Activated T-cell treated with anti-CD3 and anti-CD28 coated beads, Interleukin-2, amount 50 U/mL, for 4 hours (primary cell): ENCODE results near the gene KIF23. TPM values are rescaled to one million over a fixed set of nuclear protein-coding genes. Genes with fewer than 3 reads are reported as not detected.
"Not testable (repeated sequence)": the region's sequence is repeated elsewhere in the genome, so short reads cannot be mapped to it uniquely, and the experiment has no call there.

Source experiments
- ATAC-seq, 2 donors: fragments of 200-7000 bp; cut with Tn5 transposase; one replicate each; pipeline ENCODE4 v1.10.0; 2021
- DNase-seq: peaks from one replicate; pipeline ENCODE4 v3.0.0-alpha.2; 2020
- H3K27me3 Mint-ChIP-seq: one replicate; pipeline ENCODE4 v1.8.0; 2021; ENCODE audit warnings: low read depth, mixed read lengths
- H3K36me3 Mint-ChIP-seq: one replicate; pipeline ENCODE4 v1.8.0; 2022; ENCODE audit warnings: mixed read lengths; ENCODE audit not compliant: insufficient read depth
- H3K4me1 Mint-ChIP-seq: one replicate; pipeline ENCODE4 v1.8.0; 2021; ENCODE audit warnings: low read depth, mixed read lengths
- H3K4me3 Mint-ChIP-seq: one replicate; pipeline ENCODE4 v1.8.0; 2021; ENCODE audit warnings: mild to moderate bottlenecking, moderate library complexity, mixed read lengths
- H3K9me3 Mint-ChIP-seq: one replicate; pipeline ENCODE4 v1.8.0; 2021; ENCODE audit warnings: mixed read lengths
- total RNA-seq, 3 donors: library from RNA; stranded (reverse); gene quantifications; one replicate each; pipeline ENCODE4 v1.2.1, GENCODE V29; 2021

KIF23 gene
- total RNA-seq, result 1 to 10 TPM; 3.4 to 3.7 (median 3.5) TPM

DNA sequence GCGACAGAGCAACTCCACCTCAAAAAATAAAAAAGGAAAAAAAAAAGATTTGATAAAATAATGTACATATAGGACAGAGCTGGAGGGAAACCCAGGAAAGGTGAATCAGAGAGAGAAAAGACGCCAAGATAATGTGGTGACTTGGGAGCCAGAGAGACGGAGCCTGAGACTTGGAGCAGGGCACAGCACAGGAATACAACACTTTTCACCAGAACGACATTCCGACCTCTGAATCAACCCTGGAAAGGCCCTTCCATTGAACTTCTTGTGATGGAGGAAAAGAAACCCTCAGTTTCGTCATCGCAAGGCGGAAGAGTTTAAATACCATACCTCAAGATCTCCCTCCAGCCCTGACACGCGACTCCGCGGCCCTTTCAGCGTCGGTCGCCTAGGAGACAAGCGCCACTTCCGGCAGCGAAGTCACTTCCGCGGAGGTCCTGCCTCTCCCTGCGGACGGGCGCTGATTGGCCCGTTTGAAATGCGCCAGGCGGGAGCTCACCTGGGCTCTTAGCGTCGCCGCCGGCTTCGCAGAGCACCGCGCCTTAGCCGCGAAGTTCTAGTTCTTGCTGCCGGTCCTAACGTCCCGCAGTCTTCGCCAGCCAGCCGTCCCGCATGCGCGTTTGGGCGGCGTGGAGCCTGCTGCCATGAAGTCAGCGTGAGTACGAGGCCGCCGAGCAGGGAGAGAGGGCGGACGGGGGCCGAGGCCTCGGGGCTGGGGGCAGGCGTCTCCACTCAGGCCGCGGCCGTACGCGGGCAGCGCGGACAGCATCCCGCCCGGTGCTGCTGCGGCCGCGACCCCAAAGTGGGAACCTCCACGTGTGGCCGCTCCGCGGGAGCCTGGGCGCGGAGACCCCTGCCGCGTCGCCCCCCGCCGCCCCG lies at the start of gene KIF23:
KIF23 (plus strand) TSS at position 528 of the 879 bp plus-strand sequence; CDS start at position 645, 117 bp downstream.
- Mint-ChIP-seq H3K36me3 (no peaks in the 10 kb centered on the region), H3K27me3 (peaks cover 3% of the 10 kb centered on the region), H3K4me3 (peak within 1 kb of the TSS; percentile 81), H3K4me1 (peaks cover 6% of the 10 kb centered on the region), H3K9me3 (no peaks in the 10 kb centered on the region)
- ATAC-seq (peak; percentile 99), DNase-seq (peak; percentile 91)

DNA sequence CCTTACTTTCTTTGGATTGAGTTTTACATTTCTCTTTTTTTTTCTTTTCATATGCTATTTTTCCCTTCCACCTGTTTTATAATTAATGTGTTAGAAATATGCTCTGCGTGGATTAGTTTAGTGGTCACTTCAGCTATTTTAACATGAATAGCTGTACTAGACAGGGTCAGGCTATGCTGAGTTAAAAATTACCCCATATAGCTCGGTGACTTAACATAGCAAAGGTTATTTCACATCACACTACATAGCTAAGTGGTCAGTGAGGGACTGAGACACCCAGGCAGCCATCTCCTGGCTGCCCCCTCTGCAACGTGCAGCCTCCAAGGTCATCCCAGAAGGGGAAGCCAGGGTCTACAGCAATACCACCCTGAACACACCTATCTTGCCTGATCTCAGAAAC lies 46.9 kb upstream of the KIF23 start:
- no peaks in the 10 kb centered on the region for H3K4me1 Mint-ChIP-seq
- peaks cover 3% of the 10 kb centered on the region for H3K9me3 Mint-ChIP-seq
- no peaks in the 10 kb centered on the region for H3K36me3 Mint-ChIP-seq
- no peak overlapping the region for H3K4me3 Mint-ChIP-seq
- ATAC-seq (no peak), DNase-seq (no peak)
- peaks cover 4% of the 10 kb centered on the region for H3K27me3 Mint-ChIP-seq

DNA sequence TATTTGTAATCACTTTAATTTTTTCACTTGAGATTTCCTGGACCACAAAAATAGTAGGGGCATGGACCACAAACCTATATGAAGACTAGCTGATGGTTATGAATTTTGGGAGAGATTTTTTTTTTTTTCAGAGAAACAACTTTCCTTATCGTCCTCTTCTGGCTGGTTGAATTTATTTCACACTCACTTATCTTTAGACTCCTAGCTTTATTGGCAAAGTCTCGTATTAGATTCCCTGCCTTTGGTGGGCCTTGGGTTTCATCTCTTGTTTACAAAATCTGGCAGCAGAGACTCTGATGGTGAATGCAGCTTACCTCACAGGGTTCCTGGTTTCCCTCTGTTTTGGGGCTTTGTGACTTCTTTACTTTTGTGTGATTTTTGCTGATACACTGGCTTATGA lies 44.5 kb upstream of the KIF23 start:
- H3K27me3 Mint-ChIP-seq, result peaks cover 6% of the 10 kb centered on the region
- no peak overlapping the region for H3K4me3 Mint-ChIP-seq
- ATAC-seq (no peak), DNase-seq (no peak)
- H3K9me3 Mint-ChIP-seq, result peaks cover 3% of the 10 kb centered on the region
- H3K4me1 Mint-ChIP-seq, result no peaks in the 10 kb centered on the region
- no peaks in the 10 kb centered on the region for H3K36me3 Mint-ChIP-seq

DNA sequence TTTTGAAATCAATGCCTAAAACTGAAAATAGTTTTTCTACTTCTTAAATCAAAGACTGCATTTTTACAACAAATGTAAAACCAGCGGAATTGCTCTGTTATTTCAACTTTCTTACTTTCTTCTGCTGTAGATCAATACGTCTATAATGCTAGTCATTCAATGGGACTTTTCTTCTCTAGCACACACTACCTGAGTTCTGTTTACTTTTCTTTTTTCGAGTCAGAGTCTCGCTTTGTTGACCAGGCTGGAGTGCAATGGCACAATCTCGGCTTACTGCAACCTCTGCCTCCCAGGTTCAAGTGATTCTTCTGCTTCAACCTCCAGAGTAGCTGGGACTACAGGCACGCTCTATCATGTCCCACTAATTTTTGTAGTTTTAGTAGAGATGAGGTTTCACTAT lies 40.7 kb upstream of the KIF23 start:
- ATAC-seq (no peak), DNase-seq (no peak)
- Mint-ChIP-seq H3K9me3 (no peaks in the 10 kb centered on the region), H3K4me3 (no peak overlapping the region), H3K27me3 (peaks cover 24% of the 10 kb centered on the region), H3K36me3 (no peaks in the 10 kb centered on the region), H3K4me1 (no peaks in the 10 kb centered on the region)

DNA sequence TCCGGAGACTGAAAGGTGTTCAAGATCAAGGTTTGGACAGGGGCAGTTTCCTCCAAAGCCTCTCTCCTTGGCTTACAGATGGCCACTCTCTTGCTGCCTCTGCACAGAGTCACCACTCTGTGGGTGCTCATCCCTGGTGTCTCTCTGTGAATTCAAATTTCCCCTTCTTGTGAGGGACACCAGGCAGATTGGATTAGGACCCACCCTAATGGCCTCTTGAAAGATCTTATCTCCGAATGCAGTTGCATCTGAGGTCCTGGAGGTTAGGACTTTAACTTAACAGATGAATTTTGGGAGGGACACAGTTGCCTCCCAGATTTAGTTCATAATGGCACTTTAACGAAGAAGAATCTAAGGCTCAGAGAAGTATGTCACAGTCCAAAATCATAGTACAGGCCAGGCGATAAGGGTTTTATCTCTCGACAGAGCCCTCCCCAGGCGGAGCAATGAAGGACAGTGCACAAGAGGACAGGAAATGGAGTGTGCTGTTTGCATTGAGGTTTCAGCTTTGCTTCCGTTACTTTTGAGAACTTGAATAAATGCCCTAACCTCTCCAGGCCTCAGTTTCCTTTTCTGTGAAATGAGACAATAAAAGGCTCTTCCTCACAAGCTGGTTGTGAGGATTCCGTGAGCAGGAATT lies 38.9 kb upstream of the KIF23 start:
- Mint-ChIP-seq H3K36me3 (no peaks in the 10 kb centered on the region), H3K9me3 (no peaks in the 10 kb centered on the region), H3K4me1 (no peaks in the 10 kb centered on the region), H3K27me3 (peaks cover 24% of the 10 kb centered on the region), H3K4me3 (no peak overlapping the region)
- DNase-seq, result no peak
- no peak for ATAC-seq

DNA sequence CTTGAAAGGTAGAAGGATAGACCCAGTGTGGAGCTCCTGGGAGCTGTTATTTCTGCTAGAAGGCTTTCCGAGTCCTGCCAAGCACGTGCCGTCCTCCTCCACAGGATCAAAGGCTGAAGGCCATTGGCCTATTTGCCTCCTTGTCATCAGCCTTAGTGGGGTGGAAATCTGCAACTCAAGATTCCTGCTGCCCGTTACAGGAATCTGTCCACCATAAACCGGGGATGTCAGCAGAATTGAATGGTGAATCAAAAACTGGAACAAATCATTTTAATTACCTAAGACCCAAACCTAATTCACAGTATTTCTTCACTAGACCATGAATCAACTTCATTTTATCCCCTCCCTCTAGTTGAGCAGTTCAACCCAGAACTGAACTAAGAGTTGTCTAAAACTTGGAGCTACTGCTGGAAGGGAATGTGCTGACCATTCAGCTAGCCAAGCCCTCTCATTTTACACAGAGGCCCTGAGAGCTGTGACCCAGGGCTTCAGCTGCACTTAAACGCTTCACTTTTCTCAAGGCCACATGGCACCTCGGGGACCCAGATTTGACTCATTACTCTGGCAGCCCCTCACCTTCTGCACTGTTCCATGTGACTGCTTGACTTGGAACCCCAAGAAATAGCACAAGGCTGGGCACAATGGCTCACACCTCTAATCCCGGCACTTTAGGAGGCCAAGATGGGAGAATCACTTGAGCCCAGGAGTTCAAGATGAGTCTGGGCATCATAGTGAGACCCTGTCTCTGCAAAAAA lies 36.8 kb upstream of the KIF23 start:
- no peaks in the 10 kb centered on the region for H3K36me3 Mint-ChIP-seq
- ATAC-seq, result no peak
- H3K4me1 Mint-ChIP-seq, result no peaks in the 10 kb centered on the region
- DNase-seq, result no peak
- peaks cover 24% of the 10 kb centered on the region for H3K27me3 Mint-ChIP-seq
- H3K9me3 Mint-ChIP-seq, result no peaks in the 10 kb centered on the region
- H3K4me3 Mint-ChIP-seq, result no peak overlapping the region

DNA sequence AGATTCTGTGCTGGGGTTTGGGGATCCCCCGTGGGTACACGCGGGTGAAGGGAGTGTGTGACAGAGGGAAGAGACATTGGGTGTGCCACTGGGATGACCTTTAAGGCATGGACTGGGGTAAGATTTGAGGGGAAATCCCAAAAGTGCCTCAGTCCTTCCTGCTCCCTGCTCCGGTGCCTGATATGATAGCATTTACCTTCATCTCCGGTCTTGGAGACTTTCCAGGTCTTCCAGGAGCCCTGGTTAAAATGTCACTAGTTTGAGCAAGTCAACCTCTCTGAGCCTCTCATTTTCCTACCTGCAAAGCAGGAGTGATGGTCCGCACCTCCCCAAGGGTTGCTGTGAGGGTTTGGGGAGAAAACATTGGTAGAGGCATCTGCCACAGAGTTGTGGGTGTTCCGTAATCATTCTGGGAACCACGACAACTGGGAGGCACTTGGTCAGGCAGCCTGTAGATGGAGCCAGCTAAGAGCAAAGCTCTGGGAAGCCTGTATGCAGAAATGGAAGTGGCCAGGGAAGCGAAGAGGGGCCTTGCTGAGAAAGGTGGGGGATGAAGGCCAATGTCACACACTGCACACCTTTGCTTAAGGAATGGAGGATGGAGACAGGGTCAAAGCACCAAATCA lies 33.9 kb upstream of the KIF23 start:
- ATAC-seq, result no peak
- DNase-seq, result no peak
- Mint-ChIP-seq H3K9me3 (no peaks in the 10 kb centered on the region), H3K4me3 (no peak overlapping the region), H3K4me1 (no peaks in the 10 kb centered on the region), H3K27me3 (peaks cover 17% of the 10 kb centered on the region), H3K36me3 (no peaks in the 10 kb centered on the region)

DNA sequence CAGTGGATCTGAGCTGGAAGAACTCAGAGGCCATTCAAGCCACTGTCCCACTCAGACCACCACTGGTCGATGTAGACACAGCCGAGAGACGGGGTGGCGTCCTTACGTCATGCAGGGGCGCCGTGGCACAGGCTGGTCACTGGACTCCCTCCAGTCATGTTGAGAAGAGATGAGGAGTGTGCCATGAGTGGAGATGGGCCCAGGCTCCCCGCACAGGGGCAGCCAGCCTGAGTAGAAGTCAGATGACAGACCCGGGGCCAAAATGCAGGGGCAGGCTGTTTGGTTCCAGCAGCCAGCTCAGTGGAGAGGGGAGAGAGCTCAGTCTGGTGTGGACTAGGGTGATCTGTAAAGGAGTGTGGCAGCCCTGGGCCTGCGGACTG lies 33.4 kb upstream of the KIF23 start:
- H3K9me3 Mint-ChIP-seq, result no peaks in the 10 kb centered on the region
- no peak overlapping the region for H3K4me3 Mint-ChIP-seq
- ATAC-seq (no peak), DNase-seq (no peak)
- peaks cover 13% of the 10 kb centered on the region for H3K27me3 Mint-ChIP-seq
- no peaks in the 10 kb centered on the region for H3K36me3 Mint-ChIP-seq
- H3K4me1 Mint-ChIP-seq, result no peaks in the 10 kb centered on the region

DNA sequence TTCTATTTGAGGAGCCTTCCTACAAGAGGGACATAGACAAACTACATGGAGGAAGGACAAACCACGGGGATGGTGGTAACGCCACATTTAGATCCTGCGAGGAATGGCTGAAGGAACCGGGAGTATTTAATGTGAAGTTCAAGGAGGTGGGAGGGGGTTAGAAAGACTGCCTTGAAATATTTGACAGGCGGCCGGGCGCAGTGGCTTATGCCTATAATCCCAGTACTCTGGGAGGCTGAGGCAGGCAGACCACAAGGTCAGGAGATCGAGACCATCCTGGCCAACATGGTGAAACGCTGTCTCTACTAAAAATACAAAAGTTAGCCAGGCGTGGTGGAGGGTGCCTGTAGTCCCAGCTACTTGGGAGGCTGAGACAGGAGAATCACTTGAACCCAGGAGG lies 32.0 kb upstream of the KIF23 start:
- ATAC-seq, H3K4me1 Mint-ChIP-seq, H3K4me3 Mint-ChIP-seq, DNase-seq, H3K27me3 Mint-ChIP-seq, H3K9me3 Mint-ChIP-seq, H3K36me3 Mint-ChIP-seq: not testable (repeated sequence)

DNA sequence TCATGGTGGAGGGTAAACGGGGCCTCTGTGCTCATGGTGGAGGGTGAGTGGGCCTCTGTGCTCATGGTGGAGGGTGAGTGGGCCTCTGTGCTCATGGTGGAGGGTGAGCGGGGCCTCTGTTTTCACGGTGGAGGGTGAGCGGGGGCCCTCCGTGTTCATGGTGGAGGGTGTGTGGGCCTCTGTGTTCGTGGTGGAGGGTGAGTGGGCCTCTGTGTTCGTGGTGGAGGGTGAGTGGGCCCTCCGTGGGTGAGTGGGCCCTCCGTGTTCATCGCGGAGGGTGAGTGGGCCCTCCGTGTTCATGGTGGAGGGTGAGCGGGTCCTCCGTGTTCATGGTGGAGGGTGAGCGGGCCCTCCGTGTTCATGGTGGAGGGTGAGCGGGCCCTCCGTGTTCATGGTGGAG lies 30.1 kb upstream of the KIF23 start:
- not testable (repeated sequence) for H3K4me3 Mint-ChIP-seq, DNase-seq, H3K36me3 Mint-ChIP-seq, ATAC-seq, H3K4me1 Mint-ChIP-seq, H3K9me3 Mint-ChIP-seq, H3K27me3 Mint-ChIP-seq

DNA sequence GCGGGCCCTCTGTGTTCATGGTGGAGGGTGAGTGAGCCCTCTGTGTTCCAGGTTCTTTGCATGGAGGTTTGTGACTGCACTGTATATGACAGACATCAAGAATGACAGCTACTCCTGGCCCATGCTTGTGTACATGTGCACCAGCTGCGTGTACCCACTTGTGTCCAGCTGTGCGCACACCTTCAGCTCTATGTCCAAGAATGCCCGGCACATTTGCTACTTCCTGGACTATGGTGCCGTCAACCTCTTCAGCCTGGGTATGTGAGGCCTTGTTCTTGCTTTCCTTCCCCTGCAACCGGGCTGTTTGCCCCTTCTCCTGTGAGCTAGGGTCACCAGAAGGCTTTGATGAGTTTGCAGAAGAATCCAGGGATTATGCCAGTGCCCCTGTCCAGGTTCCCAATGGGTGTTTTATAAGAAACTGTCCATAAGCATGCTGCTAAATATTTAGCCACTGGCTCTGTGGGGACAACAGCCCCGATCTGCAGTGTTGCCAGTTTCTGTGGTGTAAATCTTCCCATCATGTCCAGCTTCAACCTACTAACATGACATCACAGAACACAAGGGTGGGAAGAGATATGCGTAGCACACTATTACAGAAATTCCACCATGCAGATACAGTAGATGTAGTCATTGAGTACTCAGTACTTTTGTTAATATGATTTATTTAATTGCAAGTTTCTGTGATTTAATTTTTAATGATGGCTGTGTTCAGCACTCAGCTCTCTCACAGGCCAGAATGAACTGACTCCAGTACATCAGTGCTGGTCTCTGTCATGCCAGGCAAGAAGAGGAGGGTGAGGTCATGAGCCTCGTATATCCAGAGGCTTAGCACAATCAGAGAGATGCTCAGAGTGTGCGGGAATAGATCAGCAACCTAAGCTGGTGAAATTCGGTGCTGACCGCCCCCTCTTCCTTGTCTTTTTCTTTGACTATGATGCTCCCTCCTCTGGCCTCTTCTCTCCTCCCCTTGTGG lies 29.2 kb upstream of the KIF23 start:
- H3K4me1 Mint-ChIP-seq, result no peaks in the 10 kb centered on the region
- ATAC-seq, result no peak
- no peaks in the 10 kb centered on the region for H3K27me3 Mint-ChIP-seq
- H3K4me3 Mint-ChIP-seq, result no peak overlapping the region
- DNase-seq, result no peak
- no peaks in the 10 kb centered on the region for H3K36me3 Mint-ChIP-seq
- H3K9me3 Mint-ChIP-seq, result no peaks in the 10 kb centered on the region

DNA sequence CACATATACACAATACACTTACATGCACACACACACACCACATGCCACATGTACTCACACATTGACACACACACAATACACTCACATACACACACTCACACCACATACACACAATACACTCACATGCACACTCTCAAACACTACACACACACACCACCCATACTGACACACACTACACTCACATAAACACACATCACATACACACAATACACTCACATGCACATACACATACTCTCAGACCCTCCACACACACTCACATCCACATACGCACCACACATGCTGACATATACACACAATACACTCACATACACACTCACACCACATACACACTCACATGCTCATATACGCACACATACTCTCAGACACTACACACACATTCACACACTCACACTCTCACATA lies 28.3 kb upstream of the KIF23 start:
- no peaks in the 10 kb centered on the region for H3K4me1 Mint-ChIP-seq

DNA sequence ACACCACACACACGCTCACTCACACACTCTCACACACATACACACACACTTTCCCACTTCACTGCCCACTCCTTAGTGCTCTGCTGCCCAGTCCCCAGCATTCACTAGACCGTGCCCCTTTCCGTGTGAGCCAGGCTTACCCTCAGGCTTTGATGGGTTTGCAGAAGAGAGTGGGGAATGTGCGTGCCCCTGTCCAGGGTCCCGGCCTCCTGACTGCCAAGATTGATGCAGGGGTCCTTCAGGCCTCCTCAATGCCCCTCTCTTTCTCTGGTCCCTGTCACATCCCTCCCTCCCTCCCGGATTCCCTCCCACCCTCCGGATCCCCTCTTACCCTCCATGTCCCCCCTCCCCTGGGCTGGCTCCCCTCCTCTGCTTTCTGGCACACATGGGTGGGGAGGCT lies 27.9 kb upstream of the KIF23 start:
- H3K27me3 Mint-ChIP-seq, result peaks cover 2% of the 10 kb centered on the region
- H3K4me3 Mint-ChIP-seq, result no peak overlapping the region
- H3K36me3 Mint-ChIP-seq, result no peaks in the 10 kb centered on the region
- DNase-seq, result no peak
- no peak for ATAC-seq
- H3K9me3 Mint-ChIP-seq, result no peaks in the 10 kb centered on the region
- no peaks in the 10 kb centered on the region for H3K4me1 Mint-ChIP-seq

More for the DNA sequence above, 28.3 kb upstream of the KIF23 start:
- no peak overlapping the region for H3K4me3 Mint-ChIP-seq
- no peaks in the 10 kb centered on the region for H3K36me3 Mint-ChIP-seq
- no peaks in the 10 kb centered on the region for H3K9me3 Mint-ChIP-seq
- DNase-seq, result no peak
- ATAC-seq, result no peak
- no peaks in the 10 kb centered on the region for H3K27me3 Mint-ChIP-seq
